ENCODE measurements around the gene FBN2. TPM values are rescaled to one million over a fixed set of nuclear protein-coding genes. Genes with fewer than 3 reads are reported as not detected.

FBN2 gene
- total RNA-seq, 1 experiment from 2014 or later = 193 TPM

- peak; percentile 77 for DNase-seq (ENCODE audit: unreplicated experiment)
- TF ChIP-seq CTCF (IDR thresholded peaks at IDR 0.05; ENCODE audit: unreplicated experiment) = no peak
- Mint-ChIP-seq H3K9me3 (ENCODE audit: unreplicated experiment) (no peaks in the 10 kb centered on the region), H3K36me3 (ENCODE audit: insufficient read depth, unreplicated experiment) (no peaks in the 10 kb centered on the region), H3K4me3 (ENCODE audit: unreplicated experiment) (no peak overlapping the region), H3K27me3 (ENCODE audit: insufficient read depth, unreplicated experiment) (no peaks in the 10 kb centered on the region), H3K27ac (ENCODE audit: low read depth, unreplicated experiment) (peak overlapping the region; percentile 69), H3K4me1 (ENCODE audit: insufficient read depth, unreplicated experiment) (peaks cover 7% of the 10 kb centered on the region)
- ChIA-PET POLR2A (interaction anchor here (1.2 kb wide), 1 partner anchor 96 kb away, joined by 3 read pairs; no protein-coding TSS in a partner anchor), CTCF (interaction anchor here (0.6 to 1.2 kb wide), 2 partner anchors 13 to 489 kb away, joined by 3 to 4 read pairs; no protein-coding TSS in a partner anchor)
- intact Hi-C loops (cut with micrococcal nuclease) = no loop called here
- no TSS peak for BruUV-seq (replicated peaks)
Observed at GRCh38 chr5:128436749-128437188, 101.3 kb downstream of the FBN2 start.

- Mint-ChIP-seq H3K27me3 (ENCODE audit: insufficient read depth, unreplicated experiment) (no peaks in the 10 kb centered on the region), H3K4me1 (ENCODE audit: insufficient read depth, unreplicated experiment) (peaks cover 7% of the 10 kb centered on the region), H3K9me3 (ENCODE audit: unreplicated experiment) (no peaks in the 10 kb centered on the region), H3K36me3 (ENCODE audit: insufficient read depth, unreplicated experiment) (no peaks in the 10 kb centered on the region), H3K4me3 (ENCODE audit: unreplicated experiment) (no peak overlapping the region), H3K27ac (ENCODE audit: low read depth, unreplicated experiment) (no peak overlapping the region)
- intact Hi-C loops (cut with micrococcal nuclease) = no loop called here
- no peak for DNase-seq (ENCODE audit: unreplicated experiment)
- ChIA-PET POLR2A (no interaction called here), CTCF (no interaction called here)
- no peak for TF ChIP-seq CTCF (IDR thresholded peaks at IDR 0.05; ENCODE audit: unreplicated experiment)
- no TSS peak for BruUV-seq (replicated peaks)
Observed at GRCh38 chr5:128435861-128436260, 102.2 kb downstream of the FBN2 start.

GRCh38 chr5:128434993-128435392 is 103.1 kb downstream of the FBN2 start:
- TF ChIP-seq CTCF (IDR thresholded peaks at IDR 0.05; ENCODE audit: unreplicated experiment) = no peak
- no TSS peak for BruUV-seq (replicated peaks)
- Mint-ChIP-seq H3K4me3 (ENCODE audit: unreplicated experiment) (no peak overlapping the region), H3K27ac (ENCODE audit: low read depth, unreplicated experiment) (no peak overlapping the region), H3K9me3 (ENCODE audit: unreplicated experiment) (no peaks in the 10 kb centered on the region), H3K4me1 (ENCODE audit: insufficient read depth, unreplicated experiment) (peaks cover 7% of the 10 kb centered on the region), H3K36me3 (ENCODE audit: insufficient read depth, unreplicated experiment) (no peaks in the 10 kb centered on the region), H3K27me3 (ENCODE audit: insufficient read depth, unreplicated experiment) (no peaks in the 10 kb centered on the region)
- intact Hi-C loops (cut with micrococcal nuclease) = no loop called here
- ChIA-PET CTCF (no interaction called here), POLR2A (no interaction called here)
- no peak for DNase-seq (ENCODE audit: unreplicated experiment)

- Mint-ChIP-seq H3K27me3 (ENCODE audit: insufficient read depth, unreplicated experiment) (no peaks in the 10 kb centered on the region), H3K36me3 (ENCODE audit: insufficient read depth, unreplicated experiment) (no peaks in the 10 kb centered on the region), H3K4me3 (ENCODE audit: unreplicated experiment) (no peak overlapping the region), H3K9me3 (ENCODE audit: unreplicated experiment) (no peaks in the 10 kb centered on the region), H3K4me1 (ENCODE audit: insufficient read depth, unreplicated experiment) (peaks cover 7% of the 10 kb centered on the region), H3K27ac (ENCODE audit: low read depth, unreplicated experiment) (no peak overlapping the region)
- POLR2A ChIA-PET = no interaction called here
- no TSS peak for BruUV-seq (replicated peaks)
- TF ChIP-seq CTCF (IDR thresholded peaks at IDR 0.05; ENCODE audit: unreplicated experiment) = no peak
- CTCF ChIA-PET = no interaction called here
- no peak for DNase-seq (ENCODE audit: unreplicated experiment)
- intact Hi-C loops (cut with micrococcal nuclease) = no loop called here
Observed at GRCh38 chr5:128432913-128433440, 105.1 kb downstream of the FBN2 start.
